Measurements from ENCODE around the gene ATXN7L3. TPM values are rescaled to one million over a fixed set of nuclear protein-coding genes. Genes with fewer than 3 reads are reported as not detected.
"Not testable (repeated sequence)": the region's sequence is repeated elsewhere in the genome, so short reads cannot be mapped to it uniquely, and the experiment has no call there.

ATXN7L3 gene
- total RNA-seq, 2 donors from 2014 or later = 39.6 to 50.4 TPM

- DNase-seq; intact Hi-C loops (cut with DNase I); ATAC-seq: not testable (repeated sequence)
Measured at GRCh38 chr17:44149066-44149465, 50.6 kb downstream of the ATXN7L3 start.

DNA sequence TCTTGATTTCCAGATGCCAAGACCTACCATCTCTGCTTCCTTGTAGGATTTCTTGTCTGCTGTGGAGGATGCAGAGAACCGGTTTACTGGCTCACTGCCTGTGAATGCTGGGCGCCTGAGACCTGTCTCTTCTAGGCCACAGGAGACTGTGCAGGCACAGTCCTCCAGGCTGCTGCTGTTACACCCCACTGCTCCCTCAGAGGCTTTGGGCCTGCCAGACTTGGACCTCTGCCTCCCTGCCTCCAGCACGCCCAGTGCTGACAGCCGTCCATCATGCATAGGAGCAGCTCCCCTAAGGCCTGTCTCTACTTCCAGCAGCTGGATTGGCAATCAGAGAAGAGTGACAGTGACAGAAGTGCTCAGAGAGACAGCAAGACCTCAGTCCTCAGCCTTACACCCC lies 51.9 kb downstream of the ATXN7L3 start:
- no peak for DNase-seq
- intact Hi-C loops (cut with DNase I) = loop anchor here in 1 of 2 donors (2.0 kb wide), 1 partner anchor 21 kb away; no protein-coding TSS in a partner anchor
- ATAC-seq = peak; percentile 18 to 59

GRCh38 chr17:44146375-44147346 lies 53.0 kb downstream of the ATXN7L3 start:
- DNase-seq (no peak), ATAC-seq (peak; percentile 39 to 70)
- intact Hi-C loops (cut with DNase I) = loop anchor here in 1 of 2 donors (2.0 kb wide), 1 partner anchor 22 kb away; no protein-coding TSS in a partner anchor

- peak; percentile 57 for DNase-seq
- intact Hi-C loops (cut with DNase I) = no loop called here
- peak in 1 of 2 donors; percentile 60 for ATAC-seq
Measured at GRCh38 chr17:44144966-44145739, 54.5 kb downstream of the ATXN7L3 start.

DNA sequence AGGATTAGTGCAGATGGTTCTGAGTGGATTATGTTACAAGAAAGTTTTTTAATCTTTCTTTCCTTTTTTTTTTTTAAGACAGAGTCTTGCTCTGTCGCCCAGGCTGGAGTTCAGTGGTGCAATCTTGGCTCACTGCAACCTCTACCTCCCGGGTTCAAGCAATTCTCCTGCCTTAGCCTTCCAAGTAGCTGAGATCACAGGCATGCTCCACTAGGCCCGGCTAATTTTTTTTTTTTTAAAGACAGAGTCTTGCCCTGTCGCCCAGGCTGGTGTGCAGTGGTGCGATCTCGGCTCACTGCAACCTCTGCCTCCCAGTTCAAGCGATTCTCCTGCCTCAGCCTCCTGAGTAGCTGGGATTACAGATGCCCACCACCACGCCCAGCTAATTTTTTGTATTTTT lies 55.8 kb downstream of the ATXN7L3 start:
- intact Hi-C loops (cut with DNase I); ATAC-seq; DNase-seq: not testable (repeated sequence)

Small RNAs within 50 kb of the gene (microRNA-seq; reads per million reads assigned to microRNA genes)
- gene MIR6782 = 0 to 0.40 reads per million in 2 donors

Other genes with a start within 250 kb of the ATXN7L3 start
- gene PYY, start 245.9 kb downstream of the ATXN7L3 start, total RNA-seq = not detected
- gene NAGS, start 195.3 kb downstream of the ATXN7L3 start, total RNA-seq = 1 to 10 TPM; 1.3 to 1.4 TPM
- gene TMEM101, start 184.9 kb downstream of the ATXN7L3 start, total RNA-seq = 10 to 100 TPM; 16.1 to 17.5 TPM
- gene LSM12, start 133.2 kb downstream of the ATXN7L3 start, total RNA-seq = 10 to 100 TPM; 39.4 to 57.5 TPM
- 10 to 100 TPM; 32.9 to 44.4 TPM for gene G6PC3, start 129.1 kb downstream of the ATXN7L3 start, total RNA-seq
- 10 to 100 TPM; 39.2 to 57.9 TPM for gene HDAC5, start 76.2 kb downstream of the ATXN7L3 start, total RNA-seq
- 1 to 10 TPM; 1.1 to 1.3 TPM for gene HROB, start 58.0 kb downstream of the ATXN7L3 start, total RNA-seq
- gene ASB16, start 29.2 kb downstream of the ATXN7L3 start, total RNA-seq = 1 to 10 TPM; 4.9 to 8.7 TPM
- gene TMUB2, start 12.9 kb downstream of the ATXN7L3 start, total RNA-seq = 10 to 100 TPM; 22.5 to 23.1 TPM
- 10 to 100 TPM; 35.5 to 48.2 TPM for gene UBTF, start 19.8 kb upstream of the ATXN7L3 start, total RNA-seq
- gene SLC4A1, start 68.3 kb upstream of the ATXN7L3 start, total RNA-seq = under 1 TPM in 1 of 2 donors, not detected in 1; 0.63 TPM
- gene RUNDC3A, start 108.7 kb upstream of the ATXN7L3 start, total RNA-seq = 1 to 10 TPM in 1 of 2 donors, under 1 TPM in 1; 0.85 to 1.0 TPM
- gene SLC25A39, start 124.9 kb upstream of the ATXN7L3 start, total RNA-seq = 10 to 100 TPM; 60.9 to 62.5 TPM
- 100 to 1,000 TPM; 190 to 206 TPM for gene GRN, start 145.4 kb upstream of the ATXN7L3 start, total RNA-seq
- 1 to 10 TPM; 1.2 to 2.4 TPM for gene FAM171A2, start 164.0 kb upstream of the ATXN7L3 start, total RNA-seq
- 1 to 10 TPM; 2.4 to 2.7 TPM for gene ITGA2B, start 189.8 kb upstream of the ATXN7L3 start, total RNA-seq

All from left cardiac atrium (tissue), 4 donors.